SK-N-MC (cell line): ENCODE measurements around the gene SKP2.

Source experiments
- EZH2 ChIP-seq: fragments of 200-600 bp; sonication (generic); IDR thresholded peaks from one replicate; pipeline ENCODE4 v1.6.1; 2017; ENCODE audit warnings: antibody characterized with exemption
- FOXP2 ChIP-seq: optimal IDR thresholded peaks from 2 replicates; pipeline ENCODE3; 2011; ENCODE audit warnings: mild to moderate bottlenecking, moderate library complexity; ENCODE audit not compliant: insufficient read depth; ENCODE audit errors: extremely low read length, control extremely low read depth
- POLR2AphosphoS5 ChIP-seq: IDR thresholded peaks from 2 replicates; pipeline ENCODE4 v1.6.1; 2012; ENCODE audit warnings: mild to moderate bottlenecking, low read depth, low read length, borderline replicate concordance

GRCh38 chr5:36222620-36223019, 70.7 kb downstream of the SKP2 start:
- TF ChIP-seq EZH2: no peak
- TF ChIP-seq POLR2AphosphoS5: no peak
- TF ChIP-seq FOXP2: no peak
